ENCODE measurements around the gene TBX1. TPM values are rescaled to one million over a fixed set of nuclear protein-coding genes. Genes with fewer than 3 reads are reported as not detected.

The TBX1 gene
- total RNA-seq, 1 experiment from 2014 or later, result not detected

DNA sequence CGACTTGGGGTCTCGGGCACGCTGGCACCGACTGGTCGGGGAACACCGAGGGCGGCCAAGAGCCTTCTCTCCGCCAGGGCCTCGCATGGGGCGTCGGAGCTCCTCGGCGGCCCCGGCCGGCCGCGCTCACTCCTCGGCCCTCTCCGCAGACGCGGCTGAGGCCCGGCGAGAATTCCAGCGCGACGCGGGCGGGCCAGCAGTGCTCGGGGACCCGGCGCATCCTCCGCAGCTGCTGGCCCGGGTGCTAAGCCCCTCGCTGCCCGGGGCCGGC is 5.6 kb downstream of the TBX1 start:
- CTCF ChIA-PET, result interaction anchor here (0.6 to 0.7 kb wide), 2 partner anchors 9 to 751 kb away, joined by 3 read pairs; no protein-coding TSS in a partner anchor
- intact Hi-C loops (cut with micrococcal nuclease; ENCODE audit: unreplicated experiment), result no loop called here
- Mint-ChIP-seq H3K4me1 (ENCODE audit: low read depth, unreplicated experiment) (no peaks in the 10 kb centered on the region), H3K27me3 (ENCODE audit: unreplicated experiment) (peaks cover 81% of the 10 kb centered on the region), H3K4me3 (ENCODE audit: low read depth, unreplicated experiment) (peak overlapping the region; percentile 70), H3K9me3 (ENCODE audit: low read depth, unreplicated experiment) (no peaks in the 10 kb centered on the region), H3K36me3 (ENCODE audit: insufficient read depth, unreplicated experiment) (no peaks in the 10 kb centered on the region), H3K27ac (ENCODE audit: unreplicated experiment) (no peak overlapping the region)
- BruUV-seq (replicated peaks), result no TSS peak
- TF ChIP-seq, protein P1, sequence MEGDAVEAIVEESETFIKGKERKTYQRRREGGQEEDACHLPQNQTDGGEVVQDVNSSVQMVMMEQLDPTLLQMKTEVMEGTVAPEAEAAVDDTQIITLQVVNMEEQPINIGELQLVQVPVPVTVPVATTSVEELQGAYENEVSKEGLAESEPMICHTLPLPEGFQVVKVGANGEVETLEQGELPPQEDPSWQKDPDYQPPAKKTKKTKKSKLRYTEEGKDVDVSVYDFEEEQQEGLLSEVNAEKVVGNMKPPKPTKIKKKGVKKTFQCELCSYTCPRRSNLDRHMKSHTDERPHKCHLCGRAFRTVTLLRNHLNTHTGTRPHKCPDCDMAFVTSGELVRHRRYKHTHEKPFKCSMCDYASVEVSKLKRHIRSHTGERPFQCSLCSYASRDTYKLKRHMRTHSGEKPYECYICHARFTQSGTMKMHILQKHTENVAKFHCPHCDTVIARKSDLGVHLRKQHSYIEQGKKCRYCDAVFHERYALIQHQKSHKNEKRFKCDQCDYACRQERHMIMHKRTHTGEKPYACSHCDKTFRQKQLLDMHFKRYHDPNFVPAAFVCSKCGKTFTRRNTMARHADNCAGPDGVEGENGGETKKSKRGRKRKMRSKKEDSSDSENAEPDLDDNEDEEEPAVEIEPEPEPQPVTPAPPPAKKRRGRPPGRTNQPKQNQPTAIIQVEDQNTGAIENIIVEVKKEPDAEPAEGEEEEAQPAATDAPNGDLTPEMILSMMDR (IDR thresholded peaks at IDR 0.05; ENCODE audit: unreplicated experiment), result no peak
- no peak for DNase-seq

DNA sequence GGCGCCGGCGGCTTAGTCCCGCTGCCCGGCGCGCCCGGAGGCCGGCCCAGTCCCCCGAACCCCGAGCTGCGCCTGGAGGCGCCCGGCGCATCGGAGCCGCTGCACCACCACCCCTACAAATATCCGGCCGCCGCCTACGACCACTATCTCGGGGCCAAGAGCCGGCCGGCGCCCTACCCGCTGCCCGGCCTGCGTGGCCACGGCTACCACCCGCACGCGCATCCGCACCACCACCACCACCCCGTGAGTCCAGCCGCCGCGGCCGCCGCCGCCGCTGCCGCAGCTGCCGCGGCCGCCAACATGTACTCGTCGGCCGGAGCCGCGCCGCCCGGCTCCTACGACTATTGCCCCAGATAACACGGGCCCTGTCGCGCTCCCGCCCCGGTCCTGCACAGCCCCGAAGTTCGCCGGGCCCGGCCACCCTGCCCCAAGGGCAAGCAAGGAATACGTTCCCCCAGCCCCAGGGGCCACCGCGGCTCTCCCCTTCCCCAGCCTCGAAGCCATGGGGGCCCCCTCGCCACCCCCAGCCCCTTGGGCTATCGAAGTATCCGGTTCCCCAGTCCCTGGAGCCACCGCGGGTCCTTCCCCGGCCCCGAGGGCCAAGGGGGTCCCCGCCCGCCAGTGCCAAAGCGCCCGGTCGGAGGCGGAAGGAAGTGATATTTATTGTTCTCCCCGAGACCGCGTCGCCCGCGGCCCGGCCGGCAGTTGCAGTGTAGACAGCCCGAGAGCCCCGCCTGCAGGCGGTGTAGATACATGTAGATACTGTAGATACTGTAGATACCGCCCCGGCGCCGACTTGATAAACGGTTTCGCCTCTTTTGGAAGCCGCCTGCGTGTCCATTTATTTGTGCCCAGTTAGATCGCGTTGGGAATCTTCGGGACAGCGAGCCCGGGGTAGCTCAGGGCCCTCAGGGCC is 6.2 kb downstream of the TBX1 start:
- H3K27me3 Mint-ChIP-seq (ENCODE audit: unreplicated experiment), result peaks cover 81% of the 10 kb centered on the region
- TF ChIP-seq, protein P1 (IDR thresholded peaks at IDR 0.05; ENCODE audit: unreplicated experiment), result peak; percentile 50
- no peak overlapping the region for H3K27ac Mint-ChIP-seq (ENCODE audit: unreplicated experiment)
- H3K9me3 Mint-ChIP-seq (ENCODE audit: low read depth, unreplicated experiment), result no peaks in the 10 kb centered on the region
- H3K36me3 Mint-ChIP-seq (ENCODE audit: insufficient read depth, unreplicated experiment), result no peaks in the 10 kb centered on the region
- H3K4me1 Mint-ChIP-seq (ENCODE audit: low read depth, unreplicated experiment), result no peaks in the 10 kb centered on the region
- DNase-seq, result peak; percentile 75
- peak overlapping the region; percentile 70 for H3K4me3 Mint-ChIP-seq (ENCODE audit: low read depth, unreplicated experiment)
- CTCF ChIA-PET, result interaction anchor here (1.0 kb wide), 1 partner anchor 36 kb away, joined by 3 read pairs; no protein-coding TSS in a partner anchor
- intact Hi-C loops (cut with micrococcal nuclease; ENCODE audit: unreplicated experiment), result no loop called here
- BruUV-seq (replicated peaks), result no TSS peak

DNA sequence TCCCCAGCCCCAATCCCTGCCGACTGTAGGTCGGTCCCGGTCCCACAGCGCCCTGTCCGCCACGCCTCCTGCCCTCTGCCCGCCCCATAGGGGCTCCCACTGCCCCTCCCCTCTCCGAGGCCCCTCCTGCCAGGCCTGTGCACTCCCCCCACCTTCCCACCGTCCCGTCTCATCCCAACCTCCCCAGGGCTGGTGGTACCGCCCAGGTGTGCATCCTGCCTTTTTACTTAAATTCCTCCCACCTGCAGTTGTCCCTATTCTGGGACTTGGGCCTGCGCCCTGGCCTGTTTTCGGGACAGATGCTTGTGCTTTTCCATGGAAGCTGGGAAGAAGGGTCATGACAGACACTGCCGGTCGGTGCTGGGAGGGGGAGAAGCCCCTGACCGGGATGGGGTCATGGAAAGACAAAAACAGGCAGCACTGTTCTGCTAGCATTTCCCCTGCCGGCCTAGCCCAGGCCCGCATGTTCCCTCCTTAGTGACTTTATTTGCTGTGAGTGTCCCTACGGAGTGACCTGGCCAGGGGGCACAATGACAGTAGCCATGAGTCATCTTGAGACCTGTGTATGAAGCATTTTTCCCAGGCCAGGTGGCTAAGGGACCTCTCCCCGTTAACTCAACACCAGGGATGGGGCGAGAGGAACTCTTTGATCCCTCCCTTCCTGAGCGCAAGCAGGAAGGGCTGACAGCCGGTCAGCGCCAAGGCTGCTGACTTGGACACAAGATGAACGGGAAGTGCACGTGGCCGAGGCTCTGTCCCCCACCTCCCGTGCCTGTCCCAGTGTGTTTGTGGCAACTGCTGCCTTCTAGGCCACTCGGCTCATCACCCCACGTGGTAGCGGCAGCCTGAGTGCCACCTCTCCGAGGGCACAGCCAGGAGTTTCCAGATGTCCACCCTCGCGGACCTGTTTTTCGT is 7.1 kb downstream of the TBX1 start:
- TF ChIP-seq, protein P1 (IDR thresholded peaks at IDR 0.05; ENCODE audit: unreplicated experiment), result no peak
- intact Hi-C loops (cut with micrococcal nuclease; ENCODE audit: unreplicated experiment), result no loop called here
- Mint-ChIP-seq H3K27me3 (ENCODE audit: unreplicated experiment) (peaks cover 81% of the 10 kb centered on the region), H3K4me3 (ENCODE audit: low read depth, unreplicated experiment) (peak overlapping the region; percentile 70), H3K27ac (ENCODE audit: unreplicated experiment) (no peak overlapping the region), H3K9me3 (ENCODE audit: low read depth, unreplicated experiment) (no peaks in the 10 kb centered on the region), H3K4me1 (ENCODE audit: low read depth, unreplicated experiment) (no peaks in the 10 kb centered on the region), H3K36me3 (ENCODE audit: insufficient read depth, unreplicated experiment) (no peaks in the 10 kb centered on the region)
- DNase-seq, result no peak
- CTCF ChIA-PET, result interaction anchor here (1.0 kb wide), 1 partner anchor 37 kb away, joined by 3 read pairs; no protein-coding TSS in a partner anchor
- no TSS peak for BruUV-seq (replicated peaks)

DNA sequence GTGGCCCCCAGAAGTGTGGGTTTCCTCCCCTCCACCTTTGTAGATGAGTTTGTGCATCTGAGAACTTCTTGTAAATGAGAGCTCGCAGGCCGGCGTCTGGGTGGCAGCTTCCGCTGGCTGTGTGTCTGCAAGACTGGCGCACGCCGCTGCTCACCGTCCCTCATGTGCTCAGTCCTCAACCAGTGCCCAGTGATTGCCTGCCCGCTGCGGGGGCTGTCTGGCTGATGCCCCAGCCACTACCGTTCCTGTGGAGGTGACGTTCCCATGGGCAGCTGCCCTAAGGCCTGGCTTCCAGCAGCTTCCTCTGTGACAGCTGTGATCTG is 8.8 kb downstream of the TBX1 start:
- no TSS peak for BruUV-seq (replicated peaks)
- Mint-ChIP-seq H3K27me3 (ENCODE audit: unreplicated experiment) (peaks cover 81% of the 10 kb centered on the region), H3K4me3 (ENCODE audit: low read depth, unreplicated experiment) (no peak overlapping the region), H3K9me3 (ENCODE audit: low read depth, unreplicated experiment) (no peaks in the 10 kb centered on the region), H3K36me3 (ENCODE audit: insufficient read depth, unreplicated experiment) (no peaks in the 10 kb centered on the region), H3K27ac (ENCODE audit: unreplicated experiment) (no peak overlapping the region), H3K4me1 (ENCODE audit: low read depth, unreplicated experiment) (no peaks in the 10 kb centered on the region)
- CTCF ChIA-PET, result no interaction called here
- intact Hi-C loops (cut with micrococcal nuclease; ENCODE audit: unreplicated experiment), result no loop called here
- no peak for DNase-seq
- TF ChIP-seq, protein P1 (IDR thresholded peaks at IDR 0.05; ENCODE audit: unreplicated experiment), result no peak

Data from Calu3 (cell line).